Stimulated activated CD4-positive, alpha-beta T cell treated with anti-CD3 and anti-CD28 coated beads, TNF-alpha, amount 100 ng/mL, for 4 hours (primary cell): Measurements from ENCODE around the gene YPEL1.
"Not testable (repeated sequence)": the region's sequence is repeated elsewhere in the genome, so short reads cannot be mapped to it uniquely, and the experiment has no call there.

Experiments
- DNase-seq, 3 experiments: peaks; one replicate each; pipeline ENCODE4 v3.0.0-alpha.2; 2020; ENCODE audit warnings: low read depth in 3 of 3

YPEL1 gene

DNA sequence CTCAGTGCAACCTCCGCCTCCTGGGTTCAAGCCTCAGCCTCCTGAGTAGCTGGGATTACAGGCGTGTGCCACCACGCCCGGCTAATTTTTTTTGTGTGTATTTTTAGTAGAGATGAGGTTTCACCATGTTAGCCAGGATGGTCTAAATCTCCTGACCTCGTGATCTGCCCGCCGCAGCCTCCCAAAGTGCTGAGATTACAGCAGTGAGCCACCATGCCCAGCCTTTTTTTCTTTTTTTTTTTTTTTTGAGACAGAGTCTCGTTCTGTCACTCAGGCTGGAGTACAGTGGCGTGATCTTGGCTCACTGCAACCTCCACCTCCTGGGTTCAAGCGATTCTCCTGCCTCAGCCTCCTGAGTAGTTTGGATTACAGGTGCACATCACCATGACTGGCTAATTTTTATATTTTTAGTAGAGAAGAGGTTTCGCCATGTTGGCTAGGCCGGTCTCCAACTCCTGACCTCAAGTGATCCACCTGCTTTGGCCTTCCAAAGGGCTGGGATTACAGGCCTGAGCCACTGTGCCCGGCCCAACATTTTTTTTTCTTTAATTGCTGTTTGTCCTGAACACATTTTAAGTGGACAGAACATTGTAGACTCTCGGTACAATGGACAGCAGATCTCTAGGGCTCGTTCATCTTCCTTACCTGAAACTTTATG is 14.3 kb downstream of the YPEL1 start:
- DNase-seq, result not testable (repeated sequence)

GRCh38 chr22:21720191-21720859 is 15.3 kb downstream of the YPEL1 start:
- DNase-seq, result not testable (repeated sequence)

- no peak for DNase-seq
These were observed 16.6 kb downstream of the YPEL1 start for GRCh38 chr22:21719024-21719423.

GRCh38 chr22:21718499-21718898 is 17.1 kb downstream of the YPEL1 start:
- DNase-seq, result no peak

GRCh38 chr22:21716395-21717122 is 19.0 kb downstream of the YPEL1 start:
- DNase-seq, result not testable (repeated sequence)

DNA sequence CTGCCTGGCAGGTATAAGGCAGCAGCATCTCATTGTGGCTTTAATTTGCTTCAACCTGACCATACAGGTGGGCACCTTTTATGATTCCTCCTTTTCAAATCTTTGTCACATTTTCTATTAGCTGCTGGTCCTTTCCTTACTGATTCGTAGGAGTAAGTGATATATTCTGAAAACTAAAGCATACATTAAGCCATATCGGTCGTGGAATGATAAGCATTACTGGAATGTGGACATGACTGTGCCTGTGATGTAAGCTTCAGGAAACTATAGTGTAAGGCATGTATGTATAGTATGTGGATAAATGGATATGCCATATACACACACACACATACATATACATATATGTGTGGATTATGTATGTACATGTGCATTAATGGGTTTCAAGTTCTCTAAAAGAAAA is 20.8 kb downstream of the YPEL1 start:
- no peak for DNase-seq

DNA sequence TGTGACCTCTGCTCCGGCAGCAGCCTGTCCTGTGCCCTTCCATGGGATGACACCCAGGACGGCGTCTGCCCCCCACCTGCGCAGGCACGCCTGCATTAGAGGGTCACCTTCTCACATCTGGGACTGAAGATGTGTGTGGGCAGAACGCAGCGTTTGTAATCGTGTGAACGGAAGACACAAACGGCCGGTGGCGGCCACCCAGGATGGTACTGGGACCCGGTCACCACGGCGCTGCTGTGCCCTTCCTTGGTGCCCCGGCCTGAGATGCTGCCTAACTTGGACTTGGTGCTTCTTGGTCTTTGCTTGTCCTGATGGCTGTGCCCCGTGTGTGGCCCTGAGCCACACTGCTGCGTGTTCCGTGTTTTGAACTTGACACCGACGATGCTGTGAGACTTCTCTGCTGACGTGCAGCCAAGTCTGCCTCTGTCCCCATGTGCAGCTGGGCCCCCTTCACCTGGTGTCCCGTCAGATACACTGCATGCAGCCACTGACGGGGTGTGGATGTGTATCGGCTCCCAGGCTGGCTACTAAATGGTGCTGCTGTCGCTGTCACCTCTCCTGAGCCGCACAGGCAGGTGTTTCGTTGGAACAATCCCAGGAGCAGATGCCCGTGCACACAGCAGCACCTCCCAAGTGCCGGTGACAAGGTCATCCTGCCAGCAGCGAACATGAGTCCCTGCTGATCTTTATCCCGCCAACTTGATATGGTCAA is 21.4 kb downstream of the YPEL1 start:
- no peak for DNase-seq

- no peak for DNase-seq
These were observed 22.1 kb downstream of the YPEL1 start for GRCh38 chr22:21713428-21714058.

GRCh38 chr22:21712751-21713427 is 22.7 kb downstream of the YPEL1 start:
- peak in 2 of 3 experiments; percentile 28 to 33 for DNase-seq

DNA sequence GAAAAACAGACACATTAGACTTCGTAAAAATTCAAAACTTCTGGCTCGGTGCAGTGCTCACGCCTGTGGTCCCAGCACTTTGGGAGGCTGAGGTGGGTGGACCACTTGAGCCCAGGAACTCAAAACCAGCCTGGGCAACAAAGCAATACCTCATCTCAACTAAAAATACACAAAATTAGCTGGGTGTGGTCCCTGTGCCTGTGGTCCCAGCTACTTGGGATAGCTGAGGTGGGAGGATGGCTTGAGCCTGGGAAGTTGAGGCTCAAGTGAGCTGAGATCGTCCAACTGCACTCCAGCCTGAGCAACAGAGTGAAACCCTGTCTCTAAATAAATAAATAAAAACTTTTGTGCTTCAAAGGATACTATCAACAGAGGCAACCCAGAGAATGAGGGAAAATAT is 23.7 kb downstream of the YPEL1 start:
- no peak for DNase-seq

DNA sequence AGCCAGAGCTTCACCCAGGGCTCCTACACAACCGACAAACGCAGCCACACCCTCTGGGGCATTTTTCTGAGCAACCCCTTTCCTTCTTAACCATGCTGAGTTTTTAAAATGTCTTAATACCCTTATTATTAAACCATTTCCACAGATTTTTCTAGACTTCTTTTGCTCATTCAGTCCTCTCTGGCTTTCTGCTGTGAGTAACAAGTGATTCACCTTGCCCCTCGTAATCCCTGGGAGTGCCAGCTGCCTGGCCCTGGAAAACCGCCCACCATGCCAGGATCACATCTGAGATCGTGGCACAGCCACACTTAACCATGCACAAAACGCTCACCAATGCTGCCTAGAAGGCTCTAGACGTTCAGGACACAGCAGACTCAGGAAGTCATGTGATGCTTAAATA is 25.4 kb downstream of the YPEL1 start:
- no peak for DNase-seq

DNA sequence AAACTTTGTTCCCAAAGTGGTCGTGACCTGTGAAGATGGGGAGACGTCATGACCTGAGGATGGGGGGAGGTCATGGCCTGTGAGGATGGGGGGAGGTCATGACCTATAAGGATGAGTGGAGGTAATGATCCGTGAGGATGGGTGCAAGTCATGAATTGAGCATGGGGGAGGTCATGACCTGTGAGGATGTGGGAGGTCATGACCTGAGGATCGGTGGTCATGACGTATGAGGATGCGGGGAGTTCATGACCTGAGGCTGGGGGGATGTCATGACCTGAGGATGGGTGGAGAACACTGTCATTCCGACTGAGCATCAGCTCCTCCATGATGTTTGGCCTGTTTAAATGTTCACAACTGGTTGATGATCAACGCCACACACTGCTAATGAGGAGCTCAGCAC is 25.9 kb downstream of the YPEL1 start:
- DNase-seq, result no peak

DNA sequence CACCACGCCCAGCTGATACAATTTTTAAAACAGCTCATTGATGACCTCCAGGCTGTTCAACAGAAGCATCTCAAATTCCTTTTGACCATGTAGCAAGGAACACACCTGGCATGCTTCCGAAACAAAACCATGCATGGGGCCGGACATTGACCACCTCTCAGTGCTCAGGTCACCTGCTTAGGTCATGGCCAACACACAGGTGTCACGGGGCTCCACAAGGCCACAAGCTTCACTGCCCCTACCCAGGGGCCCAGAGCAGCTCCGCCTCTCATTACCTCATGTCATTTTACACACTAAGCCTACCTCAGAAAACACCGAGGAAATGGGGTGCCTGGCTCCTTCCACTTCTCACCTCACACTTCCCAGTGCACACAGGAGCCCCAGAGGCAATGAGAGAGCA is 26.6 kb downstream of the YPEL1 start:
- no peak for DNase-seq

GRCh38 chr22:21707677-21708076 is 27.9 kb downstream of the YPEL1 start:
- no peak for DNase-seq

DNA sequence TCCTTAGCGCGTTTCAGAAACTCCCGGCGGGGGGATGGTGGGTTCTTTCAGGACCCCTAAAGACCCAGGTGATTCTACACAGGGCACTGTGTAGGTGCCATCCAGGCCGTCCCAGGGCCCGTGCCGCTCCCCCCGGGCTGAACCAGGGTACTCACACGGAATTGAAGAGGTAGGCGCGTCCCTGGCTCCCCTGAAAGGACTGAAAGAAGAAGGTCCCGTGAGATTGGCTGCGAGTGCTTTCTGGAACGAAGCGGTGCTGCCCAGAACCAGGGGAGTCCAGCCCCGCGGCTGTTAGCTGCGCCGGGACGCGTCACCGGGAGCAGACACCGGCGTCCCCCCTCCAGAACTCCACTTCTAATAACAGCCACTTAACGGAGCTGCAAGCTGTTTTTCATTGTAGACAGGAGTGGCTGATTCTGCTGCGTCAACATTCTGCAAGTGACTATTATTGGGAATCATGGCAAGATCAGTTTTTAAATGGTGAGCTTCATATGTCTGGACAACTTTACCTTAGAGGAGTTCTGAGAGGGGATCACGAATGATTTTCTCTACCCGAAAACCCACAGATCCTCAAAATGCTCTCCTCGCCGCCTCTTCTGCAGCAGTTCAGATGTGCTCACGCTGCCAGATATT is 31.8 kb downstream of the YPEL1 start:
- DNase-seq, result no peak

- no peak for DNase-seq
These were observed 32.6 kb downstream of the YPEL1 start for GRCh38 chr22:21702700-21703683.

GRCh38 chr22:21702094-21702493 is 33.5 kb downstream of the YPEL1 start:
- DNase-seq, result no peak

- no peak for DNase-seq
These were observed 34.1 kb downstream of the YPEL1 start for GRCh38 chr22:21701384-21701971.

- no peak for DNase-seq
These were observed 34.8 kb downstream of the YPEL1 start for GRCh38 chr22:21700822-21701221.
